ENCODE data around the gene CAVIN1. TPM values are rescaled to one million over a fixed set of nuclear protein-coding genes. Genes with fewer than 3 reads are reported as not detected.

CAVIN1 gene, protein sequence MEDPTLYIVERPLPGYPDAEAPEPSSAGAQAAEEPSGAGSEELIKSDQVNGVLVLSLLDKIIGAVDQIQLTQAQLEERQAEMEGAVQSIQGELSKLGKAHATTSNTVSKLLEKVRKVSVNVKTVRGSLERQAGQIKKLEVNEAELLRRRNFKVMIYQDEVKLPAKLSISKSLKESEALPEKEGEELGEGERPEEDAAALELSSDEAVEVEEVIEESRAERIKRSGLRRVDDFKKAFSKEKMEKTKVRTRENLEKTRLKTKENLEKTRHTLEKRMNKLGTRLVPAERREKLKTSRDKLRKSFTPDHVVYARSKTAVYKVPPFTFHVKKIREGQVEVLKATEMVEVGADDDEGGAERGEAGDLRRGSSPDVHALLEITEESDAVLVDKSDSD
- total RNA-seq: 659 and 669 TPM in 2 replicates

GRCh38 chr17:42422958-42423712, at the start of gene CAVIN1:
Gene CAVIN1, minus strand, starts transcription at chr17:42423256. Its CDS starts 159 bp downstream, at chr17:42423097.

GRCh38 chr17:42458497-42459255, 35.6 kb upstream of the CAVIN1 start, which contains the start of gene ATP6V0A1:
Gene ATP6V0A1, plus strand, starts transcription at chr17:42458878. Its CDS starts 2,017 bp downstream, at chr17:42460895.

DNA sequence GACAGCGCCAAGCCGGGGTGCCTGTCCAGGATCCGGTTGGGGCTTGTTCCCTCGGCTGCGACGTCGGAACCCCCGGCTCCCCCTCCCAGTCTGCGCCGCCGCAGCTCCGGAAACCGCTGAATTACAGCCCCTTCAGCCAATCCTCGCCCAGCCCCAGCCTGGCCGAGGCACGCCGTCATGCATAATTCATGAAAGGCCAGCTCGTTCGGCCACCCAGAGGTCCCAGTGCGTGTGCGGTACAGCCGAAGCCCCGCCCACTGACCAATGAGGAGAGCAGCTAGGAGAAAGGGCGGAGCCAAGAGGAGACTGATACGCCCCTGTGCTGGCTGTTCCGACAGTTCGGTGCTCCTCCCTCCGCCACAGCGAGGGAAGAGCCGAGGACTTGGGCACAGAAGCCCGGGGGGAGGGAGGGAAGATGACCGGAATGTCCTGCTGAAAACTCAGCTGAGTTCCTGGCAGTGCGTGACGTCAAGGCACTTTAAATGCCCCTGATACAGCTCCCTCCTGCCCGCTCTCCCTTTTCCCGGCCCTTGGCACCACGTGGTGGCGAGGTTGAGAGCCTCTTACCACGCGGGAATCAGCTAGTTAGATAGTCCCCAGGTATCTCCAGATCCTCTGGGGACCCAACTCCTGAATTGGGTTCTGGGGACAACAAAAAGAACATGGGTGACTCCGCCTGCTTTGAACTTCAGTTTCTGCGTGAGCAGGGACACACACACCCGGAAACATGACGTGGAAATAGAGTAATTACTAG, 34.5 kb downstream of the CAVIN1 start, which contains the start of gene STAT3:
TSS of gene STAT3 (minus strand) at position 62 of the 754 bp plus-strand sequence. CDS start 39,926 bp downstream, outside the sequence.

Other genes starting within 250 kb of the CAVIN1 start
- gene KCNH4, start 242.1 kb downstream of the CAVIN1 start, total RNA-seq: not detected in 2 replicates
- not detected in 2 replicates for gene HCRT, start 237.8 kb downstream of the CAVIN1 start, total RNA-seq
- 14.0 and 22.8 TPM in 2 replicates for gene GHDC, start 228.8 kb downstream of the CAVIN1 start, total RNA-seq
- gene STAT5B, start 146.9 kb downstream of the CAVIN1 start, total RNA-seq: 32.2 and 40.1 TPM in 2 replicates
- 32.8 and 44.1 TPM in 2 replicates for gene STAT5A, start 134.8 kb downstream of the CAVIN1 start, total RNA-seq
- 58.8 and 83.6 TPM in 2 replicates for gene STAT3, start 34.8 kb downstream of the CAVIN1 start, total RNA-seq
- 17.2 and 35.6 TPM in 2 replicates for gene ATP6V0A1, start 35.6 kb upstream of the CAVIN1 start, total RNA-seq
- 21.1 and 21.3 TPM in 2 replicates for gene NAGLU, start 113.0 kb upstream of the CAVIN1 start, total RNA-seq
- gene HSD17B1, start 129.7 kb upstream of the CAVIN1 start, total RNA-seq: 0.15 and 0.65 TPM in 2 replicates
- gene COASY, start 138.9 kb upstream of the CAVIN1 start, total RNA-seq: 8.4 and 9.7 TPM in 2 replicates
- gene MLX, start 143.8 kb upstream of the CAVIN1 start, total RNA-seq: 29.2 and 34.3 TPM in 2 replicates
- gene PSMC3IP, start 154.5 kb upstream of the CAVIN1 start, total RNA-seq: 6.8 and 15.2 TPM in 2 replicates
- gene RETREG3, start 186.1 kb upstream of the CAVIN1 start, total RNA-seq: 62.4 and 64.1 TPM in 2 replicates
- gene TUBG1, start 186.4 kb upstream of the CAVIN1 start, total RNA-seq: 19.5 and 26.3 TPM in 2 replicates
- 2.6 and 4.1 TPM in 2 replicates for gene TUBG2, start 236.0 kb upstream of the CAVIN1 start, total RNA-seq

Data from epithelial cell of umbilical artery (primary cell).